HCT116 (cell line): ENCODE data around the gene BCDIN3D.

ENCODE experiments used
- CEBPB ChIP-seq: IDR thresholded peaks from 2 replicates; pipeline ENCODE4 v1.6.1; 2012; ENCODE audit warnings: low read depth
- CTCF ChIP-seq, 3 experiments: fragments of 200-600 bp in 1 of 3; sonication (generic) in 1 of 3; IDR thresholded peaks in 2 of 3; conservative IDR thresholded peaks in 1 of 3; 2 replicates each; pipeline ENCODE4 v1.5.1; 2012 to 2017; ENCODE audit warnings: low read depth in 2 of 3, low read length in 2 of 3, antibody characterized with exemption in 1 of 3, borderline replicate concordance in 1 of 3, control low read depth in 1 of 3, mild to moderate bottlenecking in 1 of 3, mixed read lengths in 1 of 3, mixed run types in 1 of 3, moderate library complexity in 1 of 3; ENCODE audit not compliant: insufficient read depth in 1 of 3
- EZH2 ChIP-seq: fragments of 200-600 bp; sonication (generic); IDR thresholded peaks from 2 replicates; pipeline ENCODE4 v1.6.1; 2017; ENCODE audit warnings: antibody characterized with exemption, mixed run types
- JUND ChIP-seq: IDR thresholded peaks from 2 replicates; pipeline ENCODE4 v1.6.1; 2012
- POLR2A ChIP-seq: IDR thresholded peaks from 2 replicates; pipeline ENCODE4 v1.7.0; 2011; ENCODE audit warnings: borderline replicate concordance; ENCODE audit not compliant: insufficient read depth, insufficient read length; ENCODE audit errors: extremely low read depth
- RAD21 ChIP-seq: IDR thresholded peaks from 2 replicates; pipeline ENCODE4 v1.6.1; 2012; ENCODE audit warnings: low read depth, mild to moderate bottlenecking
- REST ChIP-seq: IDR thresholded peaks from 2 replicates; pipeline ENCODE4 v1.6.1; 2012; ENCODE audit warnings: low read depth
- SP1 ChIP-seq: IDR thresholded peaks from 2 replicates; pipeline ENCODE4 v1.6.1; 2012; ENCODE audit warnings: low read depth
- SRF ChIP-seq: IDR thresholded peaks from 2 replicates; pipeline ENCODE4 v1.6.1; 2012; ENCODE audit warnings: low read depth
- ZNF274 ChIP-seq: fragments of 200-500 bp; sonication (Bioruptor generic); IDR thresholded peaks from 2 replicates; pipeline ENCODE4 v1.6.1; 2014; ENCODE audit warnings: mild to moderate bottlenecking, low read depth, low read length, inconsistent platforms

- TF ChIP-seq POLR2A (no peak), CTCF (IDR thresholded peaks at IDR 0.05 in 2 of 3, conservative IDR thresholded peaks at IDR 0.05 in 1 of 3; ENCODE audit: borderline replicate concordance in 1 of 3, insufficient read depth in 1 of 3, low read depth in 2 of 3, low read length in 2 of 3) (no peak), RAD21 (no peak), REST (no peak), EZH2 (no peak), SRF (no peak), ZNF274 (no peak), CEBPB (no peak), JUND (no peak), SP1 (no peak)
These were observed 37.5 kb downstream of the BCDIN3D start for GRCh38 chr12:49805409-49805808.
